HS-5 (cell line): ENCODE data around the gene AGT.
"Not testable (repeated sequence)": the region's sequence is repeated elsewhere in the genome, so short reads cannot be mapped to it uniquely, and the experiment has no call there.

Experiments
- DNase-seq: peaks from one replicate; pipeline ENCODE4 v3.0.0-alpha.2; 2012; ENCODE audit warnings: low read depth

Gene AGT

GRCh38 chr1:230706887-230707731, 6.8 kb downstream of the AGT start:
- DNase-seq, result no peak

- no peak for DNase-seq
Measured at GRCh38 chr1:230706020-230706699, 7.8 kb downstream of the AGT start.

- no peak for DNase-seq
Measured at GRCh38 chr1:230705289-230706019, 8.5 kb downstream of the AGT start.

- no peak for DNase-seq
Measured at GRCh38 chr1:230704830-230705229, 9.1 kb downstream of the AGT start.

GRCh38 chr1:230703679-230704385, 10.1 kb downstream of the AGT start:
- no peak for DNase-seq

GRCh38 chr1:230702934-230703678, 10.8 kb downstream of the AGT start:
- DNase-seq, result no peak

GRCh38 chr1:230701895-230702768, 11.8 kb downstream of the AGT start:
- DNase-seq, result no peak

GRCh38 chr1:230701434-230701833, 12.5 kb downstream of the AGT start:
- no peak for DNase-seq

- DNase-seq, result no peak
Measured at GRCh38 chr1:230700132-230700531, 13.8 kb downstream of the AGT start.

- no peak for DNase-seq
Measured at GRCh38 chr1:230699716-230700115, 14.2 kb downstream of the AGT start.

- not testable (repeated sequence) for DNase-seq
Measured at GRCh38 chr1:230698964-230699363, 15.0 kb downstream of the AGT start.

- no peak for DNase-seq
Measured at GRCh38 chr1:230698130-230698529, 15.8 kb downstream of the AGT start.

GRCh38 chr1:230696722-230697437, 17.0 kb downstream of the AGT start:
- no peak for DNase-seq

- no peak for DNase-seq
Measured at GRCh38 chr1:230696218-230696617, 17.7 kb downstream of the AGT start.

- no peak for DNase-seq
Measured at GRCh38 chr1:230694991-230695390, 18.9 kb downstream of the AGT start.

- no peak for DNase-seq
Measured at GRCh38 chr1:230694464-230694863, 19.5 kb downstream of the AGT start.

- no peak for DNase-seq
Measured at GRCh38 chr1:230693777-230694176, 20.1 kb downstream of the AGT start.

GRCh38 chr1:230693221-230693620, 20.7 kb downstream of the AGT start:
- DNase-seq, result no peak

GRCh38 chr1:230691615-230692014, 22.3 kb downstream of the AGT start:
- DNase-seq, result no peak

GRCh38 chr1:230690101-230690500, 23.8 kb downstream of the AGT start:
- no peak for DNase-seq
